Measurements from ENCODE around the gene NFIC.

GRCh38 chr19:3510727-3511126 lies 144.3 kb downstream of the NFIC start:
- TF ChIP-seq CTCF (IDR thresholded peaks at IDR 0.05) (no peak), POLR2A (IDR thresholded peaks at IDR 0.05) (no peak)
